Measurements from ENCODE around the gene TBX2. TPM values are rescaled to one million over a fixed set of nuclear protein-coding genes. Genes with fewer than 3 reads are reported as not detected.

Gene TBX2
- total and polyA plus RNA-seq, 2 of the 13 experiments (the other 11 are each of a cell fraction or from before 2014, with no cell fraction given), result 2.8 to 15.3 TPM

DNA sequence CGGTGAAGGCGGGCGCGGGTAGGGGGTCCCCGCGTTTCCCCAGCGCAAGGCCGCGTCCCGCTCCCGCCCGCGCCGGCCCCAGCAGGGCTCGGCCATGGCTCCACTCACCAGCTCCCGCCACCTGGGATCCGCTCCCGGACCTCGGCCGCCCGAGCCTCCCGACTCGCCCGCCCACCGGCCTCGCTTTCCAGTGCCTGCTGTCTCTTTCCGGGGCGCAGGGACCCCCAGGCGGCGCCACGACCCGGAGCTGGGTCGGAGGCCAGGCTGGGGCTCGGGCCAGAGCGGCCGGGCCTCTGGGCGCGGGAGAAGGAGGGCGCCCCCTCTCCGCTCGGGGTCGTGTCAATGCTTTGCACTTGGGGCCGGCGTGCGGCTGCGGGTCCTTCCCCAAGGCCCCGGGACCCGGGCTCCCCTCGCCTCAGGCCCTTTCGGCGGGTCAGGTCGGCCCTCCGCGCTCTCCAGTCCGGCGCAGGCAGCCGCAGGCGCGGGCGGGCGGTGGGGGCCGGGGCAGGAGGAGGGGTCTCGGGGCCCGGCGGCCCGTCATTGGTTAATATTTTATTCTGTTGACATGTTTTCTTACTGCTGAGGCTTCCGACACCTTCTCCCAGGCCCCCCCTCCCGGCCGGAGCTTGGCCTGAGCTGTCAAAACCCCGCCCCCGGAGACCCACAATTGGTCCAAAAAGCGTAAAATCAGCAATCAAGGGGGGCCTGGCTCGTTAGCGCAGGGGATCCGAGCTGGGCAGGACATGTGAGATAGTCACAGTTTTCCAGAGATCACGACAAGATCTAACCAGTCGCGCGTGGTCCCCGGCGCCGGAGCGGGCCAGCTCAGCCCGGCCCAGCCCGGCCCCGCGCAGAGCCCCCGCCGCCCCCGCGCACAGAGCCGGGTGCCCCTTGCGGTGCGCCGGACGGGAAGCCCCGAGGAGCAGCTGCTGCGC lies at the start of gene TBX2 (continued):
- TF ChIP-seq SALL2 (CRISPR knock-in tag; IDR thresholded peaks at IDR 0.05), result 0 out of 2 replicates have a peak, but pooled peaks have one; percentile 37
- TF ChIP-seq HNRNPK (IDR thresholded peaks at IDR 0.05; ENCODE audit: low read depth, low read length, poor library complexity, severe bottlenecking), result peak; percentile 85
- peak; percentile 26; the same call in 1 of the 2 replicates for TF ChIP-seq SMAD3 (CRISPR knock-in tag; IDR thresholded peaks at IDR 0.05)
- no peak for TF ChIP-seq ATF1 (CRISPR knock-in tag; IDR thresholded peaks at IDR 0.05)
- no peak; the same call in 1 of the 2 replicates for TF ChIP-seq ZNF160 (CRISPR knock-in tag; IDR thresholded peaks at IDR 0.05)
- no peak for TF ChIP-seq PAWR (CRISPR knock-in tag; IDR thresholded peaks at IDR 0.05; ENCODE audit: borderline replicate concordance)
- peak; percentile 94 for TF ChIP-seq PHF8 (CRISPR knock-in tag; IDR thresholded peaks at IDR 0.05)
- peak; percentile 25; the same call in 1 of the 2 replicates for TF ChIP-seq HIVEP1 (CRISPR knock-in tag; IDR thresholded peaks at IDR 0.05)
- no peak for TF ChIP-seq XBP1 (CRISPR knock-in tag; IDR thresholded peaks at IDR 0.05)
- no peak for TF ChIP-seq ZNF432 (CRISPR knock-in tag; IDR thresholded peaks at IDR 0.05; ENCODE audit: borderline replicate concordance)
- TF ChIP-seq ZFX (CRISPR knock-in tag; IDR thresholded peaks at IDR 0.05; ENCODE audit: low read depth), result peak; percentile 96
- TF ChIP-seq, protein P1, sequence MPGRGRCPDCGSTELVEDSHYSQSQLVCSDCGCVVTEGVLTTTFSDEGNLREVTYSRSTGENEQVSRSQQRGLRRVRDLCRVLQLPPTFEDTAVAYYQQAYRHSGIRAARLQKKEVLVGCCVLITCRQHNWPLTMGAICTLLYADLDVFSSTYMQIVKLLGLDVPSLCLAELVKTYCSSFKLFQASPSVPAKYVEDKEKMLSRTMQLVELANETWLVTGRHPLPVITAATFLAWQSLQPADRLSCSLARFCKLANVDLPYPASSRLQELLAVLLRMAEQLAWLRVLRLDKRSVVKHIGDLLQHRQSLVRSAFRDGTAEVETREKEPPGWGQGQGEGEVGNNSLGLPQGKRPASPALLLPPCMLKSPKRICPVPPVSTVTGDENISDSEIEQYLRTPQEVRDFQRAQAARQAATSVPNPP (CRISPR knock-in tag; IDR thresholded peaks at IDR 0.05), result peak; percentile 32; the same call in 1 of the 2 replicates
- TF ChIP-seq ZBTB26 (CRISPR knock-in tag; IDR thresholded peaks at IDR 0.05; ENCODE audit: borderline replicate concordance), result 0 out of 2 replicates have a peak, but pooled peaks have one; percentile 25
- TF ChIP-seq U2AF2 (IDR thresholded peaks at IDR 0.05; ENCODE audit: low read depth, low read length), result no peak
- peak in 1 of 2 experiments; percentile 5; a peak in 1 of 4 replicates for TF ChIP-seq EP300 (IDR thresholded peaks at IDR 0.05; ENCODE audit: low read depth in 2 of 2, low read length in 2 of 2)
- TF ChIP-seq EP300 (CRISPR knock-in tag; IDR thresholded peaks at IDR 0.05; ENCODE audit: borderline replicate concordance), result peak; percentile 28; the same call in 1 of the 2 replicates
- TF ChIP-seq, protein P2, sequence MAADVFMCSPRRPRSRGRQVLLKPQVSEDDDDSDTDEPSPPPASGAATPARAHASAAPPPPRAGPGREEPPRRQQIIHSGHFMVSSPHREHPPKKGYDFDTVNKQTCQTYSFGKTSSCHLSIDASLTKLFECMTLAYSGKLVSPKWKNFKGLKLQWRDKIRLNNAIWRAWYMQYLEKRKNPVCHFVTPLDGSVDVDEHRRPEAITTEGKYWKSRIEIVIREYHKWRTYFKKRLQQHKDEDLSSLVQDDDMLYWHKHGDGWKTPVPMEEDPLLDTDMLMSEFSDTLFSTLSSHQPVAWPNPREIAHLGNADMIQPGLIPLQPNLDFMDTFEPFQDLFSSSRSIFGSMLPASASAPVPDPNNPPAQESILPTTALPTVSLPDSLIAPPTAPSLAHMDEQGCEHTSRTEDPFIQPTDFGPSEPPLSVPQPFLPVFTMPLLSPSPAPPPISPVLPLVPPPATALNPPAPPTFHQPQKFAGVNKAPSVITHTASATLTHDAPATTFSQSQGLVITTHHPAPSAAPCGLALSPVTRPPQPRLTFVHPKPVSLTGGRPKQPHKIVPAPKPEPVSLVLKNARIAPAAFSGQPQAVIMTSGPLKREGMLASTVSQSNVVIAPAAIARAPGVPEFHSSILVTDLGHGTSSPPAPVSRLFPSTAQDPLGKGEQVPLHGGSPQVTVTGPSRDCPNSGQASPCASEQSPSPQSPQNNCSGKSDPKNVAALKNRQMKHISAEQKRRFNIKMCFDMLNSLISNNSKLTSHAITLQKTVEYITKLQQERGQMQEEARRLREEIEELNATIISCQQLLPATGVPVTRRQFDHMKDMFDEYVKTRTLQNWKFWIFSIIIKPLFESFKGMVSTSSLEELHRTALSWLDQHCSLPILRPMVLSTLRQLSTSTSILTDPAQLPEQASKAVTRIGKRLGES (CRISPR knock-in tag; IDR thresholded peaks at IDR 0.05; ENCODE audit: borderline replicate concordance), result 0 out of 2 replicates have a peak, but pooled peaks have one; percentile 14
- TF ChIP-seq, protein P3, sequence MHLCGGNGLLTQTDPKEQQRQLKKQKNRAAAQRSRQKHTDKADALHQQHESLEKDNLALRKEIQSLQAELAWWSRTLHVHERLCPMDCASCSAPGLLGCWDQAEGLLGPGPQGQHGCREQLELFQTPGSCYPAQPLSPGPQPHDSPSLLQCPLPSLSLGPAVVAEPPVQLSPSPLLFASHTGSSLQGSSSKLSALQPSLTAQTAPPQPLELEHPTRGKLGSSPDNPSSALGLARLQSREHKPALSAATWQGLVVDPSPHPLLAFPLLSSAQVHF (CRISPR knock-in tag; IDR thresholded peaks at IDR 0.05), result no peak
- TF ChIP-seq ZNF251 (CRISPR knock-in tag; IDR thresholded peaks at IDR 0.05), result no peak
- peak; percentile 49; the same call in 1 of the 2 replicates for TF ChIP-seq CBFB (CRISPR knock-in tag; IDR thresholded peaks at IDR 0.05)
- TF ChIP-seq AGO1 (IDR thresholded peaks at IDR 0.05; ENCODE audit: low read depth, low read length, poor library complexity, severe bottlenecking), result no peak
